Measurements from ENCODE around the gene MAP2. TPM values are rescaled to one million over a fixed set of nuclear protein-coding genes. Genes with fewer than 3 reads are reported as not detected.
"Not testable (repeated sequence)": the region's sequence is repeated elsewhere in the genome, so short reads cannot be mapped to it uniquely, and the experiment has no call there.

MAP2 gene
- total RNA-seq, 1 donor from 2014 or later = 0.40 TPM

- DNase-seq (ENCODE audit: low read depth) = no peak
Measured at GRCh38 chr2:209581040-209581439, 157.2 kb downstream of the MAP2 start.

- no peak for DNase-seq (ENCODE audit: low read depth)
Measured at GRCh38 chr2:209582281-209582680, 158.4 kb downstream of the MAP2 start.

GRCh38 chr2:209584472-209584871 is 160.6 kb downstream of the MAP2 start:
- DNase-seq (ENCODE audit: low read depth) = no peak

GRCh38 chr2:209584915-209585314 is 161.1 kb downstream of the MAP2 start:
- no peak for DNase-seq (ENCODE audit: low read depth)

GRCh38 chr2:209591021-209591420 is 167.2 kb downstream of the MAP2 start:
- no peak for DNase-seq (ENCODE audit: low read depth)

- DNase-seq (ENCODE audit: low read depth) = no peak
Measured at GRCh38 chr2:209592106-209592505, 168.3 kb downstream of the MAP2 start.

GRCh38 chr2:209593930-209594329 is 170.1 kb downstream of the MAP2 start:
- DNase-seq (ENCODE audit: low read depth) = no peak

GRCh38 chr2:209596262-209596661 is 172.4 kb downstream of the MAP2 start:
- no peak for DNase-seq (ENCODE audit: low read depth)

GRCh38 chr2:209598227-209598626 is 174.4 kb downstream of the MAP2 start:
- DNase-seq (ENCODE audit: low read depth) = not testable (repeated sequence)

GRCh38 chr2:209600341-209601171 is 176.7 kb downstream of the MAP2 start:
- DNase-seq (ENCODE audit: low read depth) = peak; percentile 35

- no peak for DNase-seq (ENCODE audit: low read depth)
Measured at GRCh38 chr2:209601497-209601896, 177.7 kb downstream of the MAP2 start.

- DNase-seq (ENCODE audit: low read depth) = no peak
Measured at GRCh38 chr2:209602259-209602658, 178.4 kb downstream of the MAP2 start.

- no peak for DNase-seq (ENCODE audit: low read depth)
Measured at GRCh38 chr2:209609531-209609930, 185.7 kb downstream of the MAP2 start.

GRCh38 chr2:209610631-209611030 is 186.8 kb downstream of the MAP2 start:
- no peak for DNase-seq (ENCODE audit: low read depth)

GRCh38 chr2:209613649-209614305 is 189.9 kb downstream of the MAP2 start:
- no peak for DNase-seq (ENCODE audit: low read depth)

- DNase-seq (ENCODE audit: low read depth) = peak; percentile 37
Measured at GRCh38 chr2:209614690-209615369, 191.0 kb downstream of the MAP2 start.

- no peak for DNase-seq (ENCODE audit: low read depth)
Measured at GRCh38 chr2:209619782-209620181, 195.9 kb downstream of the MAP2 start.

GRCh38 chr2:209624192-209624938 is 200.5 kb downstream of the MAP2 start:
- DNase-seq (ENCODE audit: low read depth) = no peak

- peak; percentile 30 for DNase-seq (ENCODE audit: low read depth)
Measured at GRCh38 chr2:209629597-209629996, 205.8 kb downstream of the MAP2 start.

GRCh38 chr2:209633911-209634310 is 210.1 kb downstream of the MAP2 start:
- DNase-seq (ENCODE audit: low read depth) = no peak

GRCh38 chr2:209636076-209636475 is 212.2 kb downstream of the MAP2 start:
- DNase-seq (ENCODE audit: low read depth) = no peak
